K562 (cell line): Measurements from ENCODE around the gene ERAL1. TPM values are rescaled to one million over a fixed set of nuclear protein-coding genes. Genes with fewer than 3 reads are reported as not detected.

Experiments
- BCOR ChIP-seq: fragments of 450-650 bp; IDR thresholded peaks from 2 replicates; pipeline ENCODE4 v1.6.1; 2016
- CEBPB ChIP-seq: fragments of 450-650 bp; IDR thresholded peaks from 2 replicates; pipeline ENCODE4 v1.6.1; 2016; ENCODE audit warnings: missing genetic modification characterization, missing compliant biosample characterization
- CREB3L1 ChIP-seq: fragments of 450-650 bp; IDR thresholded peaks from 2 replicates; pipeline ENCODE4 v1.6.1; 2014; ENCODE audit warnings: low read depth, mild to moderate bottlenecking, moderate library complexity, borderline replicate concordance
- GATA2 ChIP-seq: sonication (generic); formaldehyde crosslinking; IDR thresholded peaks from 2 replicates; pipeline ENCODE4 v1.4.0; 2020; ENCODE audit warnings: mild to moderate bottlenecking, missing genetic modification reagents
- HSF4 ChIP-seq: fragments of 250-450 bp; sonication (Bioruptor Pico); IDR thresholded peaks from 2 replicates; pipeline ENCODE4 v2.1.2; 2022; ENCODE audit warnings: mild to moderate bottlenecking, moderate library complexity, borderline replicate concordance
- PCBP1 ChIP-seq: fragments of 200-400 bp; formaldehyde crosslinking; IDR thresholded peaks from 2 replicates; pipeline ENCODE4 v1.6.1; 2018; ENCODE audit warnings: mild to moderate bottlenecking, low read depth, low read length; ENCODE audit not compliant: poor library complexity, severe bottlenecking
- PML ChIP-seq: IDR thresholded peaks from 2 replicates; pipeline ENCODE4 v1.6.1; 2012; ENCODE audit warnings: low read length, inconsistent platforms
- POLR2A ChIP-seq: fragments of 450-650 bp; conservative IDR thresholded peaks from 2 replicates; pipeline ENCODE4 v1.6.1; 2016
- SRSF1 ChIP-seq: fragments of 200-400 bp; formaldehyde crosslinking; IDR thresholded peaks from 2 replicates; pipeline ENCODE4 v1.6.1; 2017; ENCODE audit warnings: mild to moderate bottlenecking, low read depth, low read length, moderate library complexity
- YY1 ChIP-seq, 3 experiments: IDR thresholded peaks; 2 replicates each; pipeline ENCODE4 v1.6.1; 2011; ENCODE audit warnings: low read length in 2 of 3, mild to moderate bottlenecking in 2 of 3, moderate library complexity in 2 of 3, borderline replicate concordance in 1 of 3, control low read depth in 1 of 3, low read depth in 1 of 3; ENCODE audit not compliant: insufficient read depth in 3 of 3, insufficient replicate concordance in 2 of 3, control insufficient read depth in 1 of 3, insufficient read length in 1 of 3; ENCODE audit errors: extremely low read depth in 1 of 3
- ZBTB1 ChIP-seq: sonication (generic); formaldehyde crosslinking; IDR thresholded peaks from 2 replicates; pipeline ENCODE4 v1.8.1; 2023; ENCODE audit warnings: missing genetic modification reagents, low read depth, mild to moderate bottlenecking, borderline replicate concordance
- ZNF263 ChIP-seq: sonication (generic); formaldehyde crosslinking; IDR thresholded peaks from 2 replicates; pipeline ENCODE4 v1.8.0; 2022; ENCODE audit warnings: mild to moderate bottlenecking, missing genetic modification reagents, borderline replicate concordance
- ZNF324 ChIP-seq: fragments of 250-450 bp; sonication (Bioruptor Pico); IDR thresholded peaks from 2 replicates; pipeline ENCODE4 v1.4.0; 2020; ENCODE audit warnings: mild to moderate bottlenecking
- polyA plus RNA-seq, 8 experiments: library from polyadenylated mRNA; depleted of rRNA in 4 of 8; stranded (reverse) in 5 of 8; unstranded in 3 of 8; fragments of >200 nt; fragmentation: Nextera tagmentation in 2 of 8; fragmentation: Illumina TruSeq in 1 of 8; extraction: Ambion mirVana in 2 of 8; extraction: Trizol in 1 of 8; gene quantifications; 2 replicates each; pipeline versions ENCODE4 v1.2.1 to v1.2.3, GENCODE V29; 2011 to 2014; ENCODE audit warnings: inconsistent platforms in 1 of 8, missing spikeins in 1 of 8
- total RNA-seq, 7 experiments: library from RNA; depleted of rRNA in 6 of 7; stranded (reverse); fragments of >200 nt in 6 of 7; fragmentation: Illumina TruSeq in 2 of 7; extraction: Trizol in 2 of 7; gene quantifications; 2 replicates each; pipeline versions ENCODE4 v1.2.1 to v1.2.3, GENCODE V29; 2011 to 2021; ENCODE audit warnings: low replicate concordance in 1 of 7
- TF ChIP-seq, protein P1 (sequence below): fragments of 250-450 bp; sonication (Bioruptor Pico); IDR thresholded peaks from 2 replicates; pipeline ENCODE4 v1.8.0; 2022; ENCODE audit warnings: moderate library complexity, mild to moderate bottlenecking, inconsistent platforms
- TF ChIP-seq, protein P2 (sequence below): fragments of 250-450 bp; sonication (Bioruptor Pico); IDR thresholded peaks from 2 replicates; pipeline ENCODE4 v1.5.1; 2021; ENCODE audit warnings: mild to moderate bottlenecking
- TF ChIP-seq, protein P3 (sequence below): fragments of 450-650 bp; formaldehyde crosslinking; IDR thresholded peaks from 2 replicates; pipeline ENCODE4 v1.4.0; 2022; ENCODE audit warnings: missing genetic modification characterization
- TF ChIP-seq, protein P4 (sequence below): fragments of 250-450 bp; sonication (Bioruptor Pico); IDR thresholded peaks from 2 replicates; pipeline ENCODE4 v1.4.0; 2020; ENCODE audit warnings: mild to moderate bottlenecking, moderate library complexity, borderline replicate concordance

Gene ERAL1
- total and polyA plus RNA-seq, 9 of the 15 experiments (the other 6 are each of a cell fraction or from before 2014, with no cell fraction given), result 37.5 to 351 (median 106) TPM

DNA sequence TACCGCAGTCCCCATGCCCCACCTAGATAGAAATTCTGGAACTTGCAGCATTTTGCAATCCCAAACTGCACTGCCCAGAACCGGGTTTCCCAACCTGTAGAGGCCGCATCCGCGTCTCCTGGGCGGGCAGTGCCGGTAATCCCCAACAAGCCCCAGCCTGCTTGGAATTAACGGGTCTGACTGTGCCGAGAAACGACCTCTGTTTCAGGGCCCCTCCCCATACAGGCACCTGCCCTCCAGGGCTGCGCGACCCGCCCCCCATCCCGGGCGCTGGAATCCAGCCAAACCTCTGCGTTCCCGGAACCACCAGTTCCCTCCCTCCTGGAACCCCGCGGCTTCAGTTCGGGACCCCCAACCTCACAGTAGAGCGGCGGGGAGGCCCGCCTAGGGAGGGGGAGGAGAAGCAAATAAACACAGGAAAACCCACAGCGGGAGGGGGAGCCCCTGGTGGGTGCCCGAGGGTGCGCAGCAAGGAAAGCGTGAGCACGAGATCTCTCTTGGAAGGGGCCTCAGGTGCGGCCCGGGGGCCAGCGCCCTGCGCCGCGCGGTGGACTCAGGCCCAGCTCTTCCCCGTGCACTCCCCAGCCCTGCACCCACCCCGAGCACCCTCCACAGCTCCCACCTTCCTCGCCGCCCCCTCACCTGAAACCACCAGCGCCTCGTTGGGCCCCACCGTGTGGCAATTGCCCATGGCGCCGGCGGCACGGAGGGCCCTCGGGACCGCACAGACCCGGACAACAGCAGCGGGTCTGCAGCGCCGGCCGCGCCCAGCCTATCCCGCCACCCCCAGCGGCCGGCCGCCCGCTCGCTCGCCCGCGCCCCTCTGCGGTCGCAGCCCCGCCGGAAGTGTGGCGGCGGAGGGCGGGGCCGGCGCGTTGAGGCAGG lies 42.3 kb downstream of the ERAL1 start, which contains the start of gene FLOT2 (continued):
- peak; percentile 62 for TF ChIP-seq PCBP1
- TF ChIP-seq HSF4, result no peak; the same call in 1 of the 2 replicates
- peak; percentile 34; the same call in 1 of the 2 replicates for TF ChIP-seq ZNF324
- peak; percentile 91 for TF ChIP-seq CEBPB
- TF ChIP-seq, protein P1, sequence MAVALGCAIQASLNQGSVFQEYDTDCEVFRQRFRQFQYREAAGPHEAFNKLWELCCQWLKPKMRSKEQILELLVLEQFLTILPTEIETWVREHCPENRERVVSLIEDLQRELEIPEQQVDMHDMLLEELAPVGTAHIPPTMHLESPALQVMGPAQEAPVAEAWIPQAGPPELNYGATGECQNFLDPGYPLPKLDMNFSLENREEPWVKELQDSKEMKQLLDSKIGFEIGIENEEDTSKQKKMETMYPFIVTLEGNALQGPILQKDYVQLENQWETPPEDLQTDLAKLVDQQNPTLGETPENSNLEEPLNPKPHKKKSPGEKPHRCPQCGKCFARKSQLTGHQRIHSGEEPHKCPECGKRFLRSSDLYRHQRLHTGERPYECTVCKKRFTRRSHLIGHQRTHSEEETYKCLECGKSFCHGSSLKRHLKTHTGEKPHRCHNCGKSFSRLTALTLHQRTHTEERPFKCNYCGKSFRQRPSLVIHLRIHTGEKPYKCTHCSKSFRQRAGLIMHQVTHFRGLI, result no peak
- TF ChIP-seq, protein P2, sequence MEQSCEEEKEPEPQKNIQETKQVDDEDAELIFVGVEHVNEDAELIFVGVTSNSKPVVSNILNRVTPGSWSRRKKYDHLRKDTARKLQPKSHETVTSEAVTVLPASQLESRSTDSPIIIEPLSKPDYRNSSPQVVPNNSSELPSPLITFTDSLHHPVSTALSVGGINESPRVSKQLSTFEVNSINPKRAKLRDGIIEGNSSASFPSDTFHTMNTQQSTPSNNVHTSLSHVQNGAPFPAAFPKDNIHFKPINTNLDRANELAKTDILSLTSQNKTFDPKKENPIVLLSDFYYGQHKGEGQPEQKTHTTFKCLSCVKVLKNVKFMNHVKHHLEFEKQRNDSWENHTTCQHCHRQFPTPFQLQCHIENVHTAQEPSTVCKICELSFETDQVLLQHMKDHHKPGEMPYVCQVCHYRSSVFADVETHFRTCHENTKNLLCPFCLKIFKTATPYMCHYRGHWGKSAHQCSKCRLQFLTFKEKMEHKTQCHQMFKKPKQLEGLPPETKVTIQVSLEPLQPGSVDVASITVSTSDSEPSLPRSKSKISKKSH (CRISPR knock-in tag), result peak; percentile 38; the same call in 1 of the 2 replicates
- no peak; the same call in 1 of the 2 replicates for TF ChIP-seq PML
- TF ChIP-seq YY1 (IDR thresholded peaks at IDR 0.05; ENCODE audit: borderline replicate concordance in 1 of 3, control insufficient read depth in 1 of 3, extremely low read depth in 1 of 3, insufficient read depth in 3 of 3, insufficient read length in 1 of 3, insufficient replicate concordance in 2 of 3, low read depth in 1 of 3, low read length in 2 of 3), result peak in 2 of 3 experiments; percentile 48 to 74
- TF ChIP-seq POLR2A, result peak; percentile 85
- TF ChIP-seq GATA2 (CRISPR knock-in tag), result no peak
- TF ChIP-seq BCOR, result no peak
- 0 out of 2 replicates have a peak, but pooled peaks have one; percentile 29 for TF ChIP-seq SRSF1
- TF ChIP-seq CREB3L1, result no peak; the same call in 1 of the 2 replicates
- no peak for TF ChIP-seq ZNF263 (CRISPR knock-in tag)
- TF ChIP-seq, protein P3, sequence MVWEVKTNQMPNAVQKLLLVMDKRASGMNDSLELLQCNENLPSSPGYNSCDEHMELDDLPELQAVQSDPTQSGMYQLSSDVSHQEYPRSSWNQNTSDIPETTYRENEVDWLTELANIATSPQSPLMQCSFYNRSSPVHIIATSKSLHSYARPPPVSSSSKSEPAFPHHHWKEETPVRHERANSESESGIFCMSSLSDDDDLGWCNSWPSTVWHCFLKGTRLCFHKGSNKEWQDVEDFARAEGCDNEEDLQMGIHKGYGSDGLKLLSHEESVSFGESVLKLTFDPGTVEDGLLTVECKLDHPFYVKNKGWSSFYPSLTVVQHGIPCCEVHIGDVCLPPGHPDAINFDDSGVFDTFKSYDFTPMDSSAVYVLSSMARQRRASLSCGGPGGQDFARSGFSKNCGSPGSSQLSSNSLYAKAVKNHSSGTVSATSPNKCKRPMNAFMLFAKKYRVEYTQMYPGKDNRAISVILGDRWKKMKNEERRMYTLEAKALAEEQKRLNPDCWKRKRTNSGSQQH (CRISPR knock-in tag), result peak; percentile 56; the same call in 1 of the 2 replicates
- 0 out of 2 replicates have a peak, but pooled peaks have one; percentile 60 for TF ChIP-seq ZBTB1 (CRISPR knock-in tag)
- TF ChIP-seq, protein P4, sequence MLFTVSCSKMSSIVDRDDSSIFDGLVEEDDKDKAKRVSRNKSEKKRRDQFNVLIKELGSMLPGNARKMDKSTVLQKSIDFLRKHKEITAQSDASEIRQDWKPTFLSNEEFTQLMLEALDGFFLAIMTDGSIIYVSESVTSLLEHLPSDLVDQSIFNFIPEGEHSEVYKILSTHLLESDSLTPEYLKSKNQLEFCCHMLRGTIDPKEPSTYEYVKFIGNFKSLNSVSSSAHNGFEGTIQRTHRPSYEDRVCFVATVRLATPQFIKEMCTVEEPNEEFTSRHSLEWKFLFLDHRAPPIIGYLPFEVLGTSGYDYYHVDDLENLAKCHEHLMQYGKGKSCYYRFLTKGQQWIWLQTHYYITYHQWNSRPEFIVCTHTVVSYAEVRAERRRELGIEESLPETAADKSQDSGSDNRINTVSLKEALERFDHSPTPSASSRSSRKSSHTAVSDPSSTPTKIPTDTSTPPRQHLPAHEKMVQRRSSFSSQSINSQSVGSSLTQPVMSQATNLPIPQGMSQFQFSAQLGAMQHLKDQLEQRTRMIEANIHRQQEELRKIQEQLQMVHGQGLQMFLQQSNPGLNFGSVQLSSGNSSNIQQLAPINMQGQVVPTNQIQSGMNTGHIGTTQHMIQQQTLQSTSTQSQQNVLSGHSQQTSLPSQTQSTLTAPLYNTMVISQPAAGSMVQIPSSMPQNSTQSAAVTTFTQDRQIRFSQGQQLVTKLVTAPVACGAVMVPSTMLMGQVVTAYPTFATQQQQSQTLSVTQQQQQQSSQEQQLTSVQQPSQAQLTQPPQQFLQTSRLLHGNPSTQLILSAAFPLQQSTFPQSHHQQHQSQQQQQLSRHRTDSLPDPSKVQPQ, result no peak
